ENCODE measurements around the gene FAM3C. TPM values are rescaled to one million over a fixed set of nuclear protein-coding genes. Genes with fewer than 3 reads are reported as not detected.
A peak's percentile ranks its signal among the peaks of the same experiment; 100 is the strongest.

FAM3C gene
- total RNA-seq, 1 experiment from 2014 or later: 37.9 TPM

DNA sequence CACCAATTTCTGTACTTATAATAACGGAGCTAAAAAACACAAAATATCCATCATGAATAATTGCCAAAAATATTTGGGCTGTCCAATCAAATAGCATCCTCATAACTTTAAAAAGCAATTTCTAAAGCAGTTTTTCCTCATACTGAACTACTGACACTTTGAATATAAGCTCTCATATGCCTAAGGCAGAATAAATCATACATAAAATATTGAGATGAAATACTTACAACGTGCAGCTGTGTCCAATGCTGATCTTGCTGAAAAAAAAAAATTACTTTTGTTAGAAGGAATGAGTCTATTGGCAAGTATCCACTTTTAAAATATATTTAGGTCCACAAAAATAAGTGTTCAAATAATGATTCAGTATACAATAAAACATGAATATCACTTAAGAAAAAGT lies 24.2 kb downstream of the FAM3C start:
- no peaks in the 10 kb centered on the region for H4K20me1 ChIP-seq (ENCODE audit: low read length)
- CTCF ChIA-PET: no interaction called here
- H2AFZ ChIP-seq (ENCODE audit: low read length): no peak overlapping the region
- POLR2A ChIA-PET (ENCODE audit: unreplicated experiment): no interaction called here
- H3K4me3 ChIP-seq (ENCODE audit: low read length): no peak overlapping the region
- no peaks in the 10 kb centered on the region for H3K9me2 ChIP-seq (replicated peaks; ENCODE audit: low read length)
- ATAC-seq (no peak), DNase-seq (no peak)
- no peaks in the 10 kb centered on the region for H3K9me3 ChIP-seq (ENCODE audit: low read length)
- H3K79me2 ChIP-seq (ENCODE audit: low read length): no peaks in the 10 kb centered on the region
- H3K9ac ChIP-seq (ENCODE audit: low read length): no peak overlapping the region
- no peaks in the 10 kb centered on the region for H3F3A ChIP-seq (ENCODE audit: low read length, unreplicated experiment)
- TF ChIP-seq EZH2phosphoT487 (IDR thresholded peaks at IDR 0.05; ENCODE audit: borderline replicate concordance, low read length) (no peak), EZH2 (IDR thresholded peaks at IDR 0.05; ENCODE audit: low read length, unreplicated experiment) (no peak)
- TF ChIP-seq, protein P1, sequence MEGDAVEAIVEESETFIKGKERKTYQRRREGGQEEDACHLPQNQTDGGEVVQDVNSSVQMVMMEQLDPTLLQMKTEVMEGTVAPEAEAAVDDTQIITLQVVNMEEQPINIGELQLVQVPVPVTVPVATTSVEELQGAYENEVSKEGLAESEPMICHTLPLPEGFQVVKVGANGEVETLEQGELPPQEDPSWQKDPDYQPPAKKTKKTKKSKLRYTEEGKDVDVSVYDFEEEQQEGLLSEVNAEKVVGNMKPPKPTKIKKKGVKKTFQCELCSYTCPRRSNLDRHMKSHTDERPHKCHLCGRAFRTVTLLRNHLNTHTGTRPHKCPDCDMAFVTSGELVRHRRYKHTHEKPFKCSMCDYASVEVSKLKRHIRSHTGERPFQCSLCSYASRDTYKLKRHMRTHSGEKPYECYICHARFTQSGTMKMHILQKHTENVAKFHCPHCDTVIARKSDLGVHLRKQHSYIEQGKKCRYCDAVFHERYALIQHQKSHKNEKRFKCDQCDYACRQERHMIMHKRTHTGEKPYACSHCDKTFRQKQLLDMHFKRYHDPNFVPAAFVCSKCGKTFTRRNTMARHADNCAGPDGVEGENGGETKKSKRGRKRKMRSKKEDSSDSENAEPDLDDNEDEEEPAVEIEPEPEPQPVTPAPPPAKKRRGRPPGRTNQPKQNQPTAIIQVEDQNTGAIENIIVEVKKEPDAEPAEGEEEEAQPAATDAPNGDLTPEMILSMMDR (conservative IDR thresholded peaks at IDR 0.05; ENCODE audit: low read depth, low read length): no peak
- H3K27ac ChIP-seq (ENCODE audit: low read length): no peak overlapping the region
- no peak overlapping the region for H3K4me2 ChIP-seq (ENCODE audit: low read length)
- peaks cover 17% of the 10 kb centered on the region for H3K36me3 ChIP-seq (ENCODE audit: low read depth, low read length)
- intact Hi-C loops (cut with micrococcal nuclease): no loop called here
- no peaks in the 10 kb centered on the region for H3K27me3 ChIP-seq (ENCODE audit: low read length)
- H3K4me1 ChIP-seq (ENCODE audit: insufficient read depth, low read length): peaks cover 9% of the 10 kb centered on the region
- BruUV-seq (replicated peaks): no TSS peak

DNA sequence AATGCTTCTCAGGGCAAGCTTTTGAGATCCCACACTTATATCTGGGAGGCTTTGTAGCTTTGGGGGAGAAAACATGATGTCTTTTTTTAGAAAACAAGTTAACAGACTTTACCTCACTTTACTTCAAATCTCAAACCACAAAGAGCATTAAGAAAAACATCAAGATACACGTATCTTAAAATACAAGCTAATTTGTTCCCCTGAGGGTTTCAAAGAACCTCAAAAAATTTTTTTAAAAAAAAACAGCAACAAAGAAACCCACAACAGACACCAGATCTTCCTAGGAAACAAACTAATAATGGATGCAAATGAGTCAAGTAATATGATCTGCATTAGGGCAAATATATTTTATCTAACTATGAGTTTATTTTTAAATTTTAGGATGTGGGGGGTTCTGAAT lies 24.7 kb downstream of the FAM3C start:
- no TSS peak for BruUV-seq (replicated peaks)
- peaks cover 9% of the 10 kb centered on the region for H3K4me1 ChIP-seq (ENCODE audit: insufficient read depth, low read length)
- H3K4me3 ChIP-seq (ENCODE audit: low read length): no peak overlapping the region
- no peaks in the 10 kb centered on the region for H3K9me3 ChIP-seq (ENCODE audit: low read length)
- ATAC-seq (no peak), DNase-seq (no peak)
- no peaks in the 10 kb centered on the region for H3K9me2 ChIP-seq (replicated peaks; ENCODE audit: low read length)
- intact Hi-C loops (cut with micrococcal nuclease): no loop called here
- CTCF ChIA-PET: no interaction called here
- POLR2A ChIA-PET (ENCODE audit: unreplicated experiment): no interaction called here
- H4K20me1 ChIP-seq (ENCODE audit: low read length): no peaks in the 10 kb centered on the region
- no peaks in the 10 kb centered on the region for H3K27me3 ChIP-seq (ENCODE audit: low read length)
- no peaks in the 10 kb centered on the region for H3K79me2 ChIP-seq (ENCODE audit: low read length)
- no peak overlapping the region for H3K27ac ChIP-seq (ENCODE audit: low read length)
- no peak overlapping the region for H2AFZ ChIP-seq (ENCODE audit: low read length)
- H3K4me2 ChIP-seq (ENCODE audit: low read length): no peak overlapping the region
- H3K9ac ChIP-seq (ENCODE audit: low read length): no peak overlapping the region
- no peak for TF ChIP-seq EZH2phosphoT487 (IDR thresholded peaks at IDR 0.05; ENCODE audit: borderline replicate concordance, low read length)
- TF ChIP-seq EZH2 (IDR thresholded peaks at IDR 0.05; ENCODE audit: low read length, unreplicated experiment): no peak
- H3F3A ChIP-seq (ENCODE audit: low read length, unreplicated experiment): no peaks in the 10 kb centered on the region
- peaks cover 20% of the 10 kb centered on the region for H3K36me3 ChIP-seq (ENCODE audit: low read depth, low read length)

DNA sequence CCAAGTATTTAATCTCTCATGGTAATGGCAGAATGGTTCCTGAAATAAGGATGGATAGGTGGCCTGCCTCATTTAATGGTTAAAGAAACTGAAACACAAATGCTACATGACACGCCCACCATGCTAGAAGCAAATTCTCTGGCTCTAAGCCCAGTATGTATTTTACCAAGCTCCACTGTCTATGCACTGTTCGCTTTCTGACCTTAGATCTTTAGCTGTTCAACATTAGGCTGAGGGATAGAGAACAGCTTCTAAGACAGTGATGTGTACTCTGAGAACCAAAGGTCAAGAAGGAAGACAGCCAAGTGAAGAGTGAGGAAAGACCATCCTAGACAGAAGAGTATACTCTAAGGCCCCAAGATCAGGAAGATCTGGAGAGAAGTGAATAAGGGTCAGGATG lies 26.6 kb downstream of the FAM3C start:
- ATAC-seq: peak; percentile 56
- intact Hi-C loops (cut with micrococcal nuclease): no loop called here
- no peaks in the 10 kb centered on the region for H3K27me3 ChIP-seq (ENCODE audit: low read length)
- no peaks in the 10 kb centered on the region for H3K9me3 ChIP-seq (ENCODE audit: low read length)
- no peak overlapping the region for H3K27ac ChIP-seq (ENCODE audit: low read length)
- H3K9ac ChIP-seq (ENCODE audit: low read length): no peak overlapping the region
- no peak overlapping the region for H3K4me3 ChIP-seq (ENCODE audit: low read length)
- no peak overlapping the region for H3K4me2 ChIP-seq (ENCODE audit: low read length)
- TF ChIP-seq EZH2 (IDR thresholded peaks at IDR 0.05; ENCODE audit: low read length, unreplicated experiment): no peak
- TF ChIP-seq EZH2phosphoT487 (IDR thresholded peaks at IDR 0.05; ENCODE audit: borderline replicate concordance, low read length): no peak
- TF ChIP-seq, protein P1 (conservative IDR thresholded peaks at IDR 0.05; ENCODE audit: low read depth, low read length): no peak
- no peaks in the 10 kb centered on the region for H3K79me2 ChIP-seq (ENCODE audit: low read length)
- no TSS peak for BruUV-seq (replicated peaks)
- H3K36me3 ChIP-seq (ENCODE audit: low read depth, low read length): peaks cover 27% of the 10 kb centered on the region
- H2AFZ ChIP-seq (ENCODE audit: low read length): no peak overlapping the region
- no peaks in the 10 kb centered on the region for H4K20me1 ChIP-seq (ENCODE audit: low read length)
- ChIA-PET POLR2A (ENCODE audit: unreplicated experiment) (interaction anchor here (0.6 kb wide), 1 partner anchor 26 kb away, joined by 3 read pairs; no protein-coding TSS in a partner anchor), CTCF (no interaction called here)
- no peaks in the 10 kb centered on the region for H3F3A ChIP-seq (ENCODE audit: low read length, unreplicated experiment)
- no peaks in the 10 kb centered on the region for H3K9me2 ChIP-seq (replicated peaks; ENCODE audit: low read length)
- peak; percentile 33 for DNase-seq
- peaks cover 9% of the 10 kb centered on the region for H3K4me1 ChIP-seq (ENCODE audit: insufficient read depth, low read length)
